NCI-H524 treated with DMSO at 0.1 percent for 48 hours (cell line): ENCODE data around the gene GPR39.

Experiments used
- DNase-seq: peaks from one replicate; lab custom pipeline; 2025; lab: John Stamatoyannopoulos, UW

The GPR39 gene

GRCh38 chr2:132566379-132566778 lies 149.8 kb downstream of the GPR39 start:
- DNase-seq, result no peak

GRCh38 chr2:132567682-132568081 lies 151.1 kb downstream of the GPR39 start:
- no peak for DNase-seq

GRCh38 chr2:132568656-132569055 lies 152.1 kb downstream of the GPR39 start:
- DNase-seq, result no peak

DNA sequence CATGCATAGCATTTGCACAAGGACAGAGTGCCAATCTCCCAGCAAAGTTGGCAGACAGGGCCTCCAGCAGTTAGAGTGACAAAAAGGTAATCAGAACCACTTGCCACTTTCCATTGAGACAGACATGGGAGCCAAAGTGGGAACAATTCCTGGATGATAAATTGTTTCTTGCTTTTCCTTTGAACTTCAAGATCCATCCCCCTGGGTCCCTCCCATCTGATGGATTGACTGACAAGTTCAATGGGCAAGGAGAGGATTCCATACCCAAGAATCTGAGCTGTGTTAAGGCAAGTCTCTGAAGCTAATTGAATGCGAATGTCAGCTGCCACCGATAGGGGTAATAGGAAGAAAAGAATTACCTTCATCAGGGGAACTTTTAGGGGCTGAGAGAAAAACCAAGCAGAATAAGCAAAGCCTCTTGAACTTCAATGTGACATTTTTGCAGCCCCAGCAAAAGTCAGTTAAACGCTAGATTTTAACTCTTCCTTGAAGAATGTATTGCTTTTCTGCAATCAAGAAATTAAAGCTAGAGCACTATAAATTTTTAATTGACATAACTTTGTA lies 156.9 kb downstream of the GPR39 start:
- DNase-seq, result no peak

GRCh38 chr2:132577686-132578085 lies 161.1 kb downstream of the GPR39 start:
- no peak for DNase-seq

GRCh38 chr2:132581591-132581990 lies 165.0 kb downstream of the GPR39 start:
- DNase-seq, result no peak

- peak; percentile 21 for DNase-seq
Measured at GRCh38 chr2:132581991-132582738, 165.6 kb downstream of the GPR39 start.

- peak; percentile 27 for DNase-seq
Measured at GRCh38 chr2:132583666-132584360, 167.2 kb downstream of the GPR39 start.

DNA sequence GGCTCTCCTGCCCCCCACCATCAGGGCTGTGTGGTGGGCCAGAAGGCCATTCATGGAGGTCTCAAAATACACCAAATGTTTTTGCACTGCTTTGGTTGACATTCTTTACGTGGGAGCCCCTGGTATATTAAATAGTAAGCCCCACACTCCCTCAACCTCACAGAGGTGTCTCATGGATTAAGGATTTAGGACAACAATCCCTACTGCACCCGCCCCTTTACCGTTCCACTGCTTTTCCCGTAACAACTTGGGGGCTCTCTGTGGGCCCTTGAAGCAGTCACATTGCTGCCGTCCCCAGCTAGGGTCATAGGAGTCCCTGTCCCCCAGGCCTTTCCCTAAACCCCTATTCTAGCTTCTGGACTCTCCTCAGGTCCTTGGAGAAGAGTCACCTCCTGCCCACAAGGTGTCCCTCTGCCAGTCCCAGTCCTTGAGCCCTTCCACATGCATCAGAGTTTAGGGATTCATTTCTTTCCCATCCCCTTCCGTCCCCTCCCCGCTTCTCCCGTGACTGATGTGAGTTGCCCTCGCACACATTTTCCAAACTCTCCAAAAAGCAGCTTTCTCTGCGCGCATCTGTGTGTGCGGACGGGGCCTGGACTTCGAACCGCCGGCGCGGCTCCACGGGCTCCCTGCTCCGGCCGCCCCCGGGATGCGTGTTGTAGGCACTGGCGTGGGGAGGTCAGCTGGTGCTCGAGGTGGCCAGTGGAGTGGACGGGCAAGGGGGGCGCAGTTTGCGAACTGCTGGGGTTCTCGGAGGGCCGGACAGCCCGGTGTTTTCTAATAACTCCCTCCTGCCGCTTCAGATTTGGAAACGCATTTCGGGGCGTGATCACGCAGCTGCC lies 168.6 kb downstream of the GPR39 start:
- no peak for DNase-seq

DNA sequence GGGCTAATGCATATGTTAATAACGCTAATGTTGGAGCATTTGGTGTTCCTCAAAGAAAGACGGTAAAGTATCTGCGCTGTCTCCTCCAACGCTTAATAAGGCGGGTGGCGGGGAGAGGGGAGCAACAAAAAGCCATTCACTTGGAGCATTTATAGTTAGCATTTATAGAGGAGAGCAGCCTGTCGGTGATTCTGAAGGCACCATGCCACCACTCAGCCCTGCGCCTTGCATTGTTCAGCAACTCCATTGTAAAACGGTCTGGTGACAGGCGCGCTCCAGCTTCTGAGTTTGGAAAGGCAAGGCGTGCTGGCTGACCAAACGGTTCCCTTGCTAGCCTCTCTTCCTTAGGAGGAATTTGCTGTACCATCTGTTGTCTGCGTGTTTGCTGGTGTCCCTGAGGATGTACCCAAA lies 169.5 kb downstream of the GPR39 start:
- DNase-seq, result no peak

DNA sequence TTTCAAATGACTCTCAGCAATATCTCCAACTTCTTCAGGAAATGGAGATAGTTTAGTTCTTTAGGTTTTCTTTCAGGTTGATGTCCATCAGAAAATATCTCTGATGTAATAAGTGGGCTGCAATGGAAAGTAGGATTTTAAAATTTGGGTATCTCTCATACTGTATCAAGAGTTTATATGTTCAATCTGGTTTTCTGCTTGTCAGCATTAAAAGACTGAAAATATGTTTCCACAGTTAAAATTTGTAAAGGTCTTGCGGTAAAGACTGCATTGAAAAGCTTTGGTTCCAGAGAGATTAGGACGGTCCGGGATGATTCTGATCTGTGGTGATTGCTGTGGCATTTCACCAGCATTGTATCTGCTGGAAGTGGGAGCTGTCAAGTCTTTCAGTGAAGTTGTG lies 170.2 kb downstream of the GPR39 start:
- no peak for DNase-seq

- DNase-seq, result no peak
Measured at GRCh38 chr2:132588576-132588975, 172.0 kb downstream of the GPR39 start.

GRCh38 chr2:132589111-132589830 lies 172.7 kb downstream of the GPR39 start:
- no peak for DNase-seq

GRCh38 chr2:132589966-132590365 lies 173.4 kb downstream of the GPR39 start:
- no peak for DNase-seq

DNA sequence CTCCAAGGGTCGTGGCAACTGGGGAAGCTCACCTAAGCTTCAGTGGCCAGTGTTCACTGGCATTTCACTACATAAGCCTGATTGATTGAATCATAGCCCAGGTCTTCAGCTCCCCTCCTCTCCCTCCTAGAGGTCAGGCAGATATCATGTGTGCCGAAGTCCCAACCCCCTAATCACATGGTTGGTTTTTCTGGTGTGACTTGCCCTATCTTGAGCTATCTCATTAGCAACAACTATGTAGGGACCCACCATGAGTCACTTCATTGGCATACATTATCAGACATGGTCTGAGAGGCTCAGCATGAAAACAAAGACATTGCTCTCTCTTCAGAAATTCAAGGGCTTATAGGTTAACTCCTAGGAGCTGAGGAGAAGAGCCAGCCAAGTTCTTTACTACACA lies 176.6 kb downstream of the GPR39 start:
- no peak for DNase-seq

DNA sequence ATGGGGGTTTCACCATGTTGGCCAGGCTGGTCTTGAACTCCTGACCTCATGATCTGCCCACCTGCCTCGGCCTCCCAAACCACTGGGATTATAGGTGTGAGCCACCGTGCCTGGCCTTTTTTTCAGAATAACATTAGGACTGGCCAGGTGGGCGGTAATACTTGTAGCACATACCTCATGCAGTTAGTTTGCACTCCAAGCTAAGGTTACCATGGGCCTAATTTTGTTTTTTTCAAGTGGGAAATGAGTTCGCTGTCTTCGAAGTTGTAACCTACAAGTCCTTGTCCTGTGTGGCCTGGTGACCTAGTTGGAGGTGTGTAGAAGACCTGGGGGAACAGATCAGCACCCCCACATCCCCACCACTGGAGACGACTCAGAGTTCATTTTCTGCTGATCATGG lies 178.6 kb downstream of the GPR39 start:
- DNase-seq, result no peak

- DNase-seq, result no peak
Measured at GRCh38 chr2:132595693-132596092, 179.1 kb downstream of the GPR39 start.

DNA sequence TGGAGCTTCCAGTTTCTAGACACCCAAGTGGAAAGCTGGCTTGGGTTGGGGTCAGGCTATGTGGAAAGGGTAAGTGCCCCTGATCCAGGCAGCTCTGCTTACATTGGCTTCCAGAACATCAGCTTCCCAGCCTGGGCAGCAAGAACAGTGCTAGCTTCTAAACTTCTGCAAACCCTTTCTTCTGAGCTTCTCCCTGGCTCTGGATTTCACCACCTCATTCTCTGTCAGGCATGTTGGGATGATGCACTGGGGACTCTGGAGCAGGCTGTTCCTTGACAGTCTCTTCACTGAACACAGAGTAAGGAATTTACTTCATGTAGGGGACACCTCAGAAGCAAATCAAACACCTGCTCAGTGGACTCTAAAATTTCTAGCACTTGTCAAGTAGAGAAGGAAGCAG lies 180.6 kb downstream of the GPR39 start:
- DNase-seq, result no peak

- no peak for DNase-seq
Measured at GRCh38 chr2:132597831-132598230, 181.2 kb downstream of the GPR39 start.

DNA sequence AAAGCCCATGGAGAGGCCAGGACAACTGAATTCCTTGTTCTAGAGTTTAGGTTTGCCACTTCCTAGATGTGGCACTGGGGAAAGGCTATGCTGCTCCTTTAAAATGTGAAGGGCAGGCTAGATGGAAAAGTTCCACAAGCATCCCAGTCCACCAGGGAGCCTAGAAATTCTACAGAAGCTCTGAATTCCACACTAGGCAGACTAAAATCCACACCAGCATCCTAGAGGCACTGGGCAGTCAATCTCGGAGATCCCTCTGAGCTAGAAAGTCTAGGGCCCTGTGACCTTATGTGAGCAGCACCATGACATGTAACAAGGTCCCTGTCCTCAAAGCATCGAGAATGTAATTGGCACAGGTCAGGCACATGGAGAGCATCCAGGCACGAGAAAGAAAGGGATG lies 181.9 kb downstream of the GPR39 start:
- DNase-seq, result no peak

DNA sequence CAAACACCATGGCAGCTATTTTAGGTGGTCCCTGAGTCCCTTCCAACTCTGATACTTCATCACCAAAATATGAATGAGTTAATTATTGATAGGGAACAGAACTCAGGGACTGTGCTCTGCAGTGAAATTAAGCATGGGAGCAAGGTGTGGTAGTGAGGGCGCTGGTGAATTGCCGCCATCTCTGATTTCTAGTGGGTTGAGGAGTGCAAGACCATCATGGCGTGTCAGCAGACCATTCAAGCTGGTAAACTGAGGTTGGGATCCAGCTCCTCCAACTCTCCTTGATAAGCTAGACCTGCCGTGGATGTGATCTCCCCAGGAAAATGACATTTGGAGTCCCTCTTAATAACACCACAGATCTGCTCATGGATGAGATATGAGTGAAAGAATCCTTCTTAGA lies 183.0 kb downstream of the GPR39 start:
- DNase-seq, result no peak

DNA sequence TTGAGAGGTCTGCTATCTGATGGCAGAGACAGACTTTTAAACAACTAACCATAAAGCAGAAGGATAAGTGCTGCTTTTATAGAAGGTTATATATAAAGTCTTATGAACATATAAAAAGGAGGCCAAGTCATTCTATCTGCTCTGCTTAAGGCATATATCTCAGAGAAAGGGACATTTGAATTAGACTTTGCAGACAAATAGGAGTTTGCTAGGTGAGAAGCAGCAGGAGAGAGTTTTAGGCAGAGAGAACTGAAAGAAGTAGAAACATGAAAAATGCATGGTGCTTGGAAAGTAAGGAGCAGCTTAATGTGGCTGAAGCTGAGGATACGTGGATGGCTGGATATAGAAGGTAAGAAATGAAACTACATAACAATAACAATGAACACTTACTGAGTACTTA lies 188.0 kb downstream of the GPR39 start:
- DNase-seq, result no peak
